Measurements from ENCODE around the gene IRS4.

The IRS4 gene

DNA sequence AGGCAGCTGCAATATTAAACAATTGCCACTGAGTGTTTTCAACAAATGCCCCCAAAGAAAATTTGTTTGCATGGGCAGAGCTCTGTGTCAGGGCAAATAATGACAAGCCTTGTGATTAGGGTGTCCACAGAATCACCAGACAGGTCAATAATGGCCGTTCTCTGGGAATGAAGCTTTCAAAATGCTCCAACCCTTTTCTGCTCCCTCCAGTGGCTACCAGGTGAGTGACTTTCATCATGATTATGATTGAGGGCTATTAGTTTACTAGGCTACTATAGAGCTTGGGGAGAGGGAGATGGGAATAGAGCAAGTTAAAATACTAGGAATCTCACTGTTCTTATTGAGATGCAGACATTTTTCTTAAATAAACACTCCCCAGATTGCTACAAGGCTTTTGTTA lies 23.5 kb downstream of the IRS4 start:
- Histone ChIP-seq H3K9ac (ENCODE audit: low read length) (no peak overlapping the region), H3K4me3 (ENCODE audit: low read length) (no peak overlapping the region), H3K79me2 (ENCODE audit: low read length) (no peaks in the 10 kb centered on the region), H3K27ac (ENCODE audit: low read length) (no peak overlapping the region), H2AFZ (ENCODE audit: low read depth, low read length) (no peak overlapping the region), H3K9me3 (ENCODE audit: insufficient read depth, low read length) (no peaks in the 10 kb centered on the region), H3K27me3 (ENCODE audit: low read depth, low read length) (no peaks in the 10 kb centered on the region), H3K4me1 (ENCODE audit: low read length) (no peaks in the 10 kb centered on the region), H3K36me3 (replicated peaks; ENCODE audit: low read depth, low read length) (no peaks in the 10 kb centered on the region), H3K4me2 (ENCODE audit: low read length) (no peak overlapping the region), H4K20me1 (ENCODE audit: insufficient read depth, low read length) (no peaks in the 10 kb centered on the region)
- TF ChIP-seq, protein P1, sequence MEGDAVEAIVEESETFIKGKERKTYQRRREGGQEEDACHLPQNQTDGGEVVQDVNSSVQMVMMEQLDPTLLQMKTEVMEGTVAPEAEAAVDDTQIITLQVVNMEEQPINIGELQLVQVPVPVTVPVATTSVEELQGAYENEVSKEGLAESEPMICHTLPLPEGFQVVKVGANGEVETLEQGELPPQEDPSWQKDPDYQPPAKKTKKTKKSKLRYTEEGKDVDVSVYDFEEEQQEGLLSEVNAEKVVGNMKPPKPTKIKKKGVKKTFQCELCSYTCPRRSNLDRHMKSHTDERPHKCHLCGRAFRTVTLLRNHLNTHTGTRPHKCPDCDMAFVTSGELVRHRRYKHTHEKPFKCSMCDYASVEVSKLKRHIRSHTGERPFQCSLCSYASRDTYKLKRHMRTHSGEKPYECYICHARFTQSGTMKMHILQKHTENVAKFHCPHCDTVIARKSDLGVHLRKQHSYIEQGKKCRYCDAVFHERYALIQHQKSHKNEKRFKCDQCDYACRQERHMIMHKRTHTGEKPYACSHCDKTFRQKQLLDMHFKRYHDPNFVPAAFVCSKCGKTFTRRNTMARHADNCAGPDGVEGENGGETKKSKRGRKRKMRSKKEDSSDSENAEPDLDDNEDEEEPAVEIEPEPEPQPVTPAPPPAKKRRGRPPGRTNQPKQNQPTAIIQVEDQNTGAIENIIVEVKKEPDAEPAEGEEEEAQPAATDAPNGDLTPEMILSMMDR (IDR thresholded peaks at IDR 0.05; ENCODE audit: low read depth, low read length) = no peak
- TF ChIP-seq EZH2phosphoT487 (IDR thresholded peaks at IDR 0.05; ENCODE audit: low read depth) = no peak

DNA sequence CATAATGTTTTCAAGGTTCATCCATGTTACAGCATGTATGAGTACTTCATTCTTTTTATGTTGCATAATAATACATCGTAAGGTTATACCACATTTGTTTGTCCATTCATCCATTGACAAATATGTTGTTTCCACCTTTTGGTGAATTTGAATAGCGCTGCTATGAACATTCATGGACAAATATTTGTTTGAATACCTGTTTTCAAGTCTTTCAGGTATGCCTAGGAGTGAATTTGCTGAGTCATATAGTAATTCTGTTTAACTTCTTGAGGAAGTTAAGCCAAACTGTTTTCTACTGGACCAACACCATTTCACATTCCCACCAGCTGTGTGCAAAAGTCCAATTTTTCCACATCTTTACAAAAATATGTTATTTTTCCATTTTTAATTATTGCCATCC lies 31.5 kb downstream of the IRS4 start:
- H4K20me1 ChIP-seq (ENCODE audit: insufficient read depth, low read length) = no peaks in the 10 kb centered on the region
- H3K4me2 ChIP-seq (ENCODE audit: low read length) = no peak overlapping the region
- H3K79me2 ChIP-seq (ENCODE audit: low read length) = no peaks in the 10 kb centered on the region
- no peak overlapping the region for H3K9ac ChIP-seq (ENCODE audit: low read length)
- no peak for TF ChIP-seq EZH2phosphoT487 (IDR thresholded peaks at IDR 0.05; ENCODE audit: low read depth)
- TF ChIP-seq, protein P1 (IDR thresholded peaks at IDR 0.05; ENCODE audit: low read depth, low read length) = no peak
- H3K4me1 ChIP-seq (ENCODE audit: low read length) = no peaks in the 10 kb centered on the region
- no peaks in the 10 kb centered on the region for H3K27me3 ChIP-seq (ENCODE audit: low read depth, low read length)
- H3K27ac ChIP-seq (ENCODE audit: low read length) = no peak overlapping the region
- H2AFZ ChIP-seq (ENCODE audit: low read depth, low read length) = no peak overlapping the region
- no peak overlapping the region for H3K4me3 ChIP-seq (ENCODE audit: low read length)
- H3K36me3 ChIP-seq (replicated peaks; ENCODE audit: low read depth, low read length) = no peaks in the 10 kb centered on the region
- H3K9me3 ChIP-seq (ENCODE audit: insufficient read depth, low read length) = no peaks in the 10 kb centered on the region

DNA sequence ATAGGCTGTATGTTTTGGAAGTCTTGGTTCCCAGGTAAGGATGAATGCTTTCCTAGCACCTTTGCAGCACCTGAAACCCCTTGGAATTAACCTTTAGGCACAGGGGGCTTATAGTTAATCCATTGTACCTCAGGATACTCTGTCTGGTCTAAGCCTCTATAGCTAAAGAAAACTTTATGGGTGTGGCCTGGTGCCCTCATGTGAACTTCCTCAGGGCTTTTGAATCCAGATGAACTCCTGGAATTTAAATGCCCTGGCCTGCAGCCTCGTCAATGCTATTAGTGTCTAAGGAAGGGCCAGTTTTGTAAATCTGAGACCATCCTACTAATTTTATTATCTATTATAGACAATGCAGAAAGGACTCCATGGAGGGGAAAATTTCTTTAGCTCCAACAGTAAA lies 33.8 kb downstream of the IRS4 start:
- H3K4me2 ChIP-seq (ENCODE audit: low read length) = no peak overlapping the region
- no peak overlapping the region for H3K27ac ChIP-seq (ENCODE audit: low read length)
- H3K4me1 ChIP-seq (ENCODE audit: low read length) = no peaks in the 10 kb centered on the region
- H2AFZ ChIP-seq (ENCODE audit: low read depth, low read length) = no peak overlapping the region
- no peaks in the 10 kb centered on the region for H3K79me2 ChIP-seq (ENCODE audit: low read length)
- H3K9me3 ChIP-seq (ENCODE audit: insufficient read depth, low read length) = no peaks in the 10 kb centered on the region
- no peaks in the 10 kb centered on the region for H3K36me3 ChIP-seq (replicated peaks; ENCODE audit: low read depth, low read length)
- H3K9ac ChIP-seq (ENCODE audit: low read length) = no peak overlapping the region
- no peak overlapping the region for H3K4me3 ChIP-seq (ENCODE audit: low read length)
- no peaks in the 10 kb centered on the region for H3K27me3 ChIP-seq (ENCODE audit: low read depth, low read length)
- TF ChIP-seq, protein P1 (IDR thresholded peaks at IDR 0.05; ENCODE audit: low read depth, low read length) = no peak
- TF ChIP-seq EZH2phosphoT487 (IDR thresholded peaks at IDR 0.05; ENCODE audit: low read depth) = no peak
- no peaks in the 10 kb centered on the region for H4K20me1 ChIP-seq (ENCODE audit: insufficient read depth, low read length)

DNA sequence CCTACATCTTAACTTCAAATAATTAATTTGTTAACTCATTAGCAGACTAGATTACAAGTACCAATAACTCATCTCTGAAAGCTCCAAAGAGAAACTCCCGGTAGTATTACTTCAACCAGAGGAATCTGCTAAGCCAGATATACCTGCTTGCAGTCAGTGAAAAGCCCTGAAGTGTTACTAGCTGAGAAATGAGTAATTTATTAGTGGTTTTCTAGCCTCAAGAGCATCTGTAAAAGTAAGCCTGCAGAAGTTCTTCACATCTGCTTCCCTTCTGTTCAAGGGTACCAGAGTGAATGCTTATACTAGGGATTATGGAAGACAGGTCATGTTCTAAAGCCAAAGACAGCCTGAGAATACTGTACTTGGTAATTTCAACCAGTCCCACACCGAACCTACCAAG lies 34.7 kb downstream of the IRS4 start:
- no peaks in the 10 kb centered on the region for H3K9me3 ChIP-seq (ENCODE audit: insufficient read depth, low read length)

More for the DNA sequence above, 34.7 kb downstream of the IRS4 start:
- no peak overlapping the region for H3K4me2 ChIP-seq (ENCODE audit: low read length)
- TF ChIP-seq, protein P1 (IDR thresholded peaks at IDR 0.05; ENCODE audit: low read depth, low read length) = no peak
- TF ChIP-seq EZH2phosphoT487 (IDR thresholded peaks at IDR 0.05; ENCODE audit: low read depth) = no peak
- no peak overlapping the region for H3K27ac ChIP-seq (ENCODE audit: low read length)
- H3K27me3 ChIP-seq (ENCODE audit: low read depth, low read length) = no peaks in the 10 kb centered on the region
- no peak overlapping the region for H2AFZ ChIP-seq (ENCODE audit: low read depth, low read length)
- no peak overlapping the region for H3K4me3 ChIP-seq (ENCODE audit: low read length)
- no peak overlapping the region for H3K9ac ChIP-seq (ENCODE audit: low read length)
- no peaks in the 10 kb centered on the region for H3K4me1 ChIP-seq (ENCODE audit: low read length)
- no peaks in the 10 kb centered on the region for H3K79me2 ChIP-seq (ENCODE audit: low read length)
- no peaks in the 10 kb centered on the region for H3K36me3 ChIP-seq (replicated peaks; ENCODE audit: low read depth, low read length)
- no peaks in the 10 kb centered on the region for H4K20me1 ChIP-seq (ENCODE audit: insufficient read depth, low read length)

Measured in OCI-LY3 (cell line).